Lower leg skin (tissue), 4 donors: Measurements from ENCODE around the gene PLS1. TPM values are rescaled to one million over a fixed set of nuclear protein-coding genes. Genes with fewer than 3 reads are reported as not detected.

Source experiments
- DNase-seq, 2 donors: peaks; one replicate each; pipeline ENCODE4 v3.0.0-alpha.2; 2019; ENCODE audit warnings: low spot score in 2 of 2
- H3K4me3 ChIP-seq: fragments of 200-600 bp; sonication (generic); 2 replicates; pipeline ENCODE4 v1.5.1; 2017; ENCODE audit warnings: mild to moderate bottlenecking, low read depth; ENCODE audit not compliant: poor library complexity, severe bottlenecking
- CTCF ChIP-seq, 3 donors: fragments of 450-650 bp; IDR thresholded peaks; one replicate each; pipeline ENCODE4 v1.5.1; 2016; ENCODE audit warnings: antibody characterized with exemption in 3 of 3, mild to moderate bottlenecking in 3 of 3, moderate library complexity in 2 of 3
- POLR2A ChIP-seq, 2 donors: fragments of 450-650 bp; IDR thresholded peaks; one replicate each; pipeline ENCODE4 v1.6.1; 2016 to 2017; ENCODE audit warnings: antibody characterized with exemption in 2 of 2, mild to moderate bottlenecking in 1 of 2, moderate library complexity in 1 of 2
- WGBS, 2 donors: methylation state at CpG; one replicate each; pipeline ENCODE4 v1.1.5; 2018; 5-methylcytosine and 5-hydroxymethylcytosine counted together
- intact Hi-C: fragments of 100-400 bp; cut with DNase I; formaldehyde crosslinking; loops from one replicate; pipeline ENCODE4 v1.15.0; 2023; ENCODE audit warnings: low total_unique reads
- total RNA-seq, 4 donors: library from RNA; depleted of rRNA; stranded (reverse); fragments of >200 nt; gene quantifications; one replicate each; pipeline ENCODE4 v1.1.0, GENCODE V29; 2016

The PLS1 gene
- total RNA-seq, 4 donors from 2014 or later = 6.1 to 8.6 (median 6.9) TPM

- no peak for DNase-seq
- no peak for TF ChIP-seq POLR2A (IDR thresholded peaks at IDR 0.05)
- intact Hi-C loops = no loop called here
- no peak overlapping the region for H3K4me3 ChIP-seq
These were observed 30.8 kb downstream of the PLS1 start for GRCh38 chr3:142626971-142627370.

GRCh38 chr3:142628801-142629200 is 32.6 kb downstream of the PLS1 start:
- TF ChIP-seq CTCF (IDR thresholded peaks at IDR 0.05) (no peak), POLR2A (IDR thresholded peaks at IDR 0.05) (no peak)
- WGBS, 2 donors = 82 to 83% methylated on average over 1 of the region's 1 CpG
- intact Hi-C loops = no loop called here
- no peak for DNase-seq
- H3K4me3 ChIP-seq = no peak overlapping the region

GRCh38 chr3:142633073-142633472 is 36.9 kb downstream of the PLS1 start:
- no peak for DNase-seq
- TF ChIP-seq CTCF (IDR thresholded peaks at IDR 0.05) (no peak), POLR2A (IDR thresholded peaks at IDR 0.05) (no peak)
- intact Hi-C loops = no loop called here
- 73 to 85% methylated on average over 5 of the region's 5 CpGs for WGBS, 2 donors
- H3K4me3 ChIP-seq = no peak overlapping the region

GRCh38 chr3:142636050-142636449 is 39.9 kb downstream of the PLS1 start:
- TF ChIP-seq POLR2A (IDR thresholded peaks at IDR 0.05) (no peak), CTCF (IDR thresholded peaks at IDR 0.05) (no peak)
- no peak overlapping the region for H3K4me3 ChIP-seq
- no peak for DNase-seq
- intact Hi-C loops = no loop called here

- DNase-seq = no peak
- TF ChIP-seq CTCF (IDR thresholded peaks at IDR 0.05) (no peak), POLR2A (IDR thresholded peaks at IDR 0.05) (no peak)
- WGBS, 2 donors = 91 to 92% methylated on average over 6 of the region's 6 CpGs
- intact Hi-C loops = no loop called here
- no peak overlapping the region for H3K4me3 ChIP-seq
These were observed 40.5 kb downstream of the PLS1 start for GRCh38 chr3:142636664-142637063.

GRCh38 chr3:142638291-142638690 is 42.1 kb downstream of the PLS1 start:
- intact Hi-C loops = no loop called here
- 52 to 61% methylated on average over 2 of the region's 2 CpGs for WGBS, 2 donors
- DNase-seq = no peak
- TF ChIP-seq POLR2A (IDR thresholded peaks at IDR 0.05) = no peak
- TF ChIP-seq CTCF (IDR thresholded peaks at IDR 0.05) = no peak
- no peak overlapping the region for H3K4me3 ChIP-seq
